ENCODE results near the gene C7orf25.
"Not testable (repeated sequence)": the region's sequence is repeated elsewhere in the genome, so short reads cannot be mapped to it uniquely, and the experiment has no call there.

C7orf25 gene

GRCh38 chr7:42929449-42929848 lies 17.6 kb upstream of the C7orf25 start:
- DNase-seq (ENCODE audit: low read depth in 4 of 4, low spot score in 1 of 4): no peak

GRCh38 chr7:42928754-42929153 lies 16.9 kb upstream of the C7orf25 start:
- DNase-seq (ENCODE audit: low read depth in 4 of 4, low spot score in 1 of 4): no peak

- DNase-seq (ENCODE audit: low read depth in 4 of 4, low spot score in 1 of 4): no peak
Observed at GRCh38 chr7:42926204-42926603, 14.3 kb upstream of the C7orf25 start.

GRCh38 chr7:42925630-42926029 lies 13.8 kb upstream of the C7orf25 start:
- DNase-seq (ENCODE audit: low read depth in 4 of 4, low spot score in 1 of 4): no peak

GRCh38 chr7:42924223-42924838 lies 12.5 kb upstream of the C7orf25 start:
- no peak for DNase-seq (ENCODE audit: low read depth in 4 of 4, low spot score in 1 of 4)

GRCh38 chr7:42922017-42922753 lies 10.3 kb upstream of the C7orf25 start:
- DNase-seq (ENCODE audit: low read depth in 4 of 4, low spot score in 1 of 4): no peak

GRCh38 chr7:42915356-42915755 lies 3.5 kb upstream of the C7orf25 start:
- no peak for DNase-seq (ENCODE audit: low read depth in 4 of 4, low spot score in 1 of 4)

- DNase-seq (ENCODE audit: low read depth in 4 of 4, low spot score in 1 of 4): no peak
Observed at GRCh38 chr7:42914421-42915045, 2.7 kb upstream of the C7orf25 start.

GRCh38 chr7:42914009-42914408 lies 2.1 kb upstream of the C7orf25 start:
- no peak for DNase-seq (ENCODE audit: low read depth in 4 of 4, low spot score in 1 of 4)

- DNase-seq (ENCODE audit: low read depth in 4 of 4, low spot score in 1 of 4): no peak
Observed at GRCh38 chr7:42913591-42913990, 1.7 kb upstream of the C7orf25 start.

GRCh38 chr7:42910306-42910705 lies 1.6 kb downstream of the C7orf25 start:
- no peak for DNase-seq (ENCODE audit: low read depth in 4 of 4, low spot score in 1 of 4)

- no peak for DNase-seq (ENCODE audit: low read depth in 4 of 4, low spot score in 1 of 4)
Observed at GRCh38 chr7:42907316-42907715, 4.6 kb downstream of the C7orf25 start.

- DNase-seq (ENCODE audit: low read depth in 4 of 4, low spot score in 1 of 4): no peak
Observed at GRCh38 chr7:42906181-42906580, 5.7 kb downstream of the C7orf25 start.

GRCh38 chr7:42902331-42902730 lies 9.5 kb downstream of the C7orf25 start:
- no peak for DNase-seq (ENCODE audit: low read depth in 4 of 4, low spot score in 1 of 4)

- no peak for DNase-seq (ENCODE audit: low read depth in 4 of 4, low spot score in 1 of 4)
Observed at GRCh38 chr7:42900842-42901241, 11.0 kb downstream of the C7orf25 start.

- DNase-seq (ENCODE audit: low read depth in 4 of 4, low spot score in 1 of 4): no peak
Observed at GRCh38 chr7:42893346-42894240, 18.3 kb downstream of the C7orf25 start.

GRCh38 chr7:42886893-42887505 lies 24.9 kb downstream of the C7orf25 start:
- no peak for DNase-seq (ENCODE audit: low read depth in 4 of 4, low spot score in 1 of 4)

GRCh38 chr7:42886129-42886528 lies 25.7 kb downstream of the C7orf25 start:
- no peak for DNase-seq (ENCODE audit: low read depth in 4 of 4, low spot score in 1 of 4)

- DNase-seq (ENCODE audit: low read depth in 4 of 4, low spot score in 1 of 4): not testable (repeated sequence)
Observed at GRCh38 chr7:42885183-42885582, 26.7 kb downstream of the C7orf25 start.

- DNase-seq (ENCODE audit: low read depth in 4 of 4, low spot score in 1 of 4): no peak
Observed at GRCh38 chr7:42883950-42884349, 27.9 kb downstream of the C7orf25 start.

- no peak for DNase-seq (ENCODE audit: low read depth in 4 of 4, low spot score in 1 of 4)
Observed at GRCh38 chr7:42880392-42880791, 31.5 kb downstream of the C7orf25 start.

Data from stimulated activated CD4-positive, alpha-beta T cell treated with anti-CD3 and anti-CD28 coated beads, Interleukin-1b, Interleukin-23, amount 100 ng/mL, for 24 hours (primary cell).